GM12878 (cell line): Measurements from ENCODE around the gene SPINT1. TPM values are rescaled to one million over a fixed set of nuclear protein-coding genes. Genes with fewer than 3 reads are reported as not detected.

Experiments
- CEBPB ChIP-seq, 2 experiments: fragments of 150-350 bp in 1 of 2; IDR thresholded peaks; 2 replicates each; pipeline ENCODE4 v1.6.1; 2012 to 2014; ENCODE audit warnings: low read depth in 2 of 2, low read length in 2 of 2, borderline replicate concordance in 1 of 2, inconsistent platforms in 1 of 2
- CHD2 ChIP-seq: IDR thresholded peaks from 2 replicates; pipeline ENCODE4 v1.6.1; 2011; ENCODE audit warnings: low read depth, low read length, improper control_type of control experiment, borderline replicate concordance
- CHD4 ChIP-seq: fragments of 200-600 bp; sonication (generic); IDR thresholded peaks from 2 replicates; pipeline ENCODE4 v1.6.1; 2016; ENCODE audit warnings: mild to moderate bottlenecking
- CTCF ChIP-seq, 3 experiments: IDR thresholded peaks in 2 of 3; conservative IDR thresholded peaks in 1 of 3; 2 replicates each; pipeline ENCODE4 v1.5.1; 2011; ENCODE audit warnings: low read depth in 3 of 3, low read length in 3 of 3, mild to moderate bottlenecking in 3 of 3, control low read depth in 2 of 3, moderate library complexity in 2 of 3, inconsistent platforms in 1 of 3, mixed read lengths in 1 of 3; ENCODE audit not compliant: control insufficient read depth in 2 of 3, insufficient read depth in 1 of 3; ENCODE audit errors: extremely low read depth in 1 of 3
- EED ChIP-seq: sonication (generic); IDR thresholded peaks from 2 replicates; pipeline ENCODE4 v1.6.1; 2016; ENCODE audit warnings: antibody characterized with exemption, low read depth
- EZH2 ChIP-seq: IDR thresholded peaks from 2 replicates; pipeline ENCODE4 v1.6.1; 2012; ENCODE audit warnings: low read depth, mild to moderate bottlenecking, control low read depth, inconsistent platforms, low read length, borderline replicate concordance; ENCODE audit not compliant: control insufficient read depth
- FOS ChIP-seq: IDR thresholded peaks from 3 replicates; pipeline ENCODE4 v1.6.1; 2011; ENCODE audit warnings: borderline replicate concordance; ENCODE audit not compliant: insufficient read length; ENCODE audit errors: extremely low read depth
- MYB ChIP-seq: fragments of 150-350 bp; IDR thresholded peaks from 2 replicates; pipeline ENCODE4 v1.6.1; 2014; ENCODE audit warnings: mild to moderate bottlenecking, low read depth, low read length, borderline replicate concordance
- NBN ChIP-seq: fragments of 450-650 bp; IDR thresholded peaks from 2 replicates; pipeline ENCODE4 v1.6.1; 2016
- NFYA ChIP-seq: IDR thresholded peaks from 2 replicates; pipeline ENCODE4 v1.6.1; 2011; ENCODE audit warnings: low read depth, mild to moderate bottlenecking, low read length, improper control_type of control experiment, borderline replicate concordance
- NFYB ChIP-seq: IDR thresholded peaks from 2 replicates; pipeline ENCODE4 v1.6.1; 2011; ENCODE audit warnings: low read depth, mild to moderate bottlenecking, low read length, improper control_type of control experiment, moderate library complexity; ENCODE audit not compliant: insufficient read depth
- NR2C2 ChIP-seq: IDR thresholded peaks from 2 replicates; pipeline ENCODE4 v1.6.1; 2011; ENCODE audit warnings: borderline replicate concordance, low read depth; ENCODE audit not compliant: control insufficient read depth, insufficient read length
- POLR2AphosphoS5 ChIP-seq: IDR thresholded peaks from 2 replicates; pipeline ENCODE4 v1.6.1; 2011; ENCODE audit warnings: mild to moderate bottlenecking, low read length, inconsistent platforms
- POU2F2 ChIP-seq: IDR thresholded peaks from 3 replicates; pipeline ENCODE4 v1.6.1; 2011; ENCODE audit warnings: low read depth, mild to moderate bottlenecking, low read length, borderline replicate concordance
- RB1 ChIP-seq: fragments of 450-650 bp; formaldehyde crosslinking; IDR thresholded peaks from 2 replicates; pipeline ENCODE4 v1.6.1; 2017; ENCODE audit warnings: mild to moderate bottlenecking, borderline replicate concordance
- SMAD1 ChIP-seq: fragments of 450-650 bp; IDR thresholded peaks from 2 replicates; pipeline ENCODE4 v1.6.1; 2018; ENCODE audit warnings: mild to moderate bottlenecking, low read depth; ENCODE audit not compliant: partially characterized antibody
- SP1 ChIP-seq: IDR thresholded peaks from one replicate; pipeline ENCODE4 v1.6.1; 2011; ENCODE audit warnings: low read depth, low read length
- STAT3 ChIP-seq: IDR thresholded peaks from 2 replicates; pipeline ENCODE4 v1.6.1; 2011; ENCODE audit warnings: low read depth, low read length, improper control_type of control experiment
- SUPT20H ChIP-seq: IDR thresholded peaks from 2 replicates; pipeline ENCODE4 v1.6.1; 2011; ENCODE audit warnings: low read depth, mild to moderate bottlenecking, low read length, moderate library complexity, borderline replicate concordance; ENCODE audit not compliant: control insufficient read depth
- USF2 ChIP-seq: IDR thresholded peaks from 2 replicates; pipeline ENCODE4 v1.6.1; 2011; ENCODE audit warnings: low read depth, low read length, improper control_type of control experiment, borderline replicate concordance
- ZBED1 ChIP-seq: IDR thresholded peaks from 2 replicates; pipeline ENCODE4 v1.6.1; 2016; ENCODE audit warnings: borderline replicate concordance
- ZNF207 ChIP-seq: fragments of 450-650 bp; IDR thresholded peaks from 2 replicates; pipeline ENCODE4 v1.6.1; 2014; ENCODE audit warnings: antibody characterized with exemption, mild to moderate bottlenecking, borderline replicate concordance
- ZNF274 ChIP-seq: IDR thresholded peaks from one replicate; pipeline ENCODE4 v1.8.0; 2011; ENCODE audit not compliant: insufficient read length, insufficient read depth
- ZSCAN29 ChIP-seq: fragments of 450-650 bp; IDR thresholded peaks from 2 replicates; pipeline ENCODE4 v1.6.1; 2017; ENCODE audit warnings: mild to moderate bottlenecking, moderate library complexity
- polyA plus RNA-seq, 11 experiments: library from polyadenylated mRNA; depleted of rRNA in 4 of 11; unstranded in 6 of 11; stranded (reverse) in 5 of 11; fragments of >200 nt; fragmentation: Nextera tagmentation in 4 of 11; fragmentation: Illumina TruSeq in 1 of 11; extraction: Ambion mirVana in 4 of 11; extraction: Trizol in 1 of 11; gene quantifications; 1 replicate in 1 of 11; 2 replicates in 10 of 11; pipeline versions ENCODE4 v1.2.1 to v1.2.3, GENCODE V29; 2011 to 2016; ENCODE audit warnings: inconsistent platforms in 2 of 11, missing spikeins in 2 of 11, low read depth in 1 of 11
- total RNA-seq, 4 experiments: library from RNA; depleted of rRNA in 3 of 4; stranded (reverse); fragments of >200 nt in 3 of 4; fragmentation: Illumina TruSeq in 1 of 4; extraction: Trizol in 1 of 4; gene quantifications; 2 replicates each; pipeline versions ENCODE4 v1.2.1 to v1.2.3, GENCODE V29; 2013 to 2021

The SPINT1 gene
- total and polyA plus RNA-seq, 10 of the 15 experiments (the other 5 are each of a cell fraction or from before 2014, with no cell fraction given): 3.5 to 28.6 (median 10.2) TPM

GRCh38 chr15:40807028-40807887, 36.6 kb upstream of the SPINT1 start, which contains the start of the genes DNAJC17 and ZFYVE19 (continued):
- TF ChIP-seq SUPT20H (no peak), ZSCAN29 (no peak), CTCF (IDR thresholded peaks at IDR 0.05 in 2 of 3, conservative IDR thresholded peaks at IDR 0.05 in 1 of 3; ENCODE audit: control insufficient read depth in 2 of 3, extremely low read depth in 1 of 3, insufficient read depth in 1 of 3, low read depth in 3 of 3, low read length in 3 of 3) (peak in 1 of 3 experiments; percentile 20; a peak in 1 of 6 replicates), ZBED1 (no peak), SMAD1 (peak; percentile 18), NR2C2 (no peak), FOS (no peak), NBN (peak; percentile 69; the same call in 1 of the 2 replicates), RB1 (peak; percentile 52), USF2 (no peak; the same call in 1 of the 2 replicates), CEBPB (IDR thresholded peaks at IDR 0.05; ENCODE audit: borderline replicate concordance in 1 of 2, low read depth in 2 of 2, low read length in 2 of 2) (no peak), NFYA (no peak), EED (no peak), MYB (no peak), ZNF274 (no peak), NFYB (no peak), SP1 (no peak), ZNF207 (peak; percentile 82; the same call in 1 of the 2 replicates), POLR2AphosphoS5 (peak; percentile 88), EZH2 (no peak), CHD2 (peak; percentile 78), CHD4 (no peak), POU2F2 (no peak; the same call in 2 of the 3 replicates), STAT3 (no peak)
